HAP-1 (cell line): ENCODE results near the gene IKZF2.

Source experiments
- DNase-seq, 2 experiments: peaks; one replicate each; pipeline ENCODE4 v3.0.0-alpha.2; 2016 to 2020; ENCODE audit warnings: low spot score in 2 of 2
- H3K27me3 ChIP-seq: fragments of 250-450 bp; sonication (Bioruptor Pico); 2 replicates; pipeline ENCODE4 v1.5.1; 2020; ENCODE audit warnings: low read depth, mild to moderate bottlenecking, moderate library complexity
- H3K36me3 ChIP-seq: fragments of 250-450 bp; sonication (Bioruptor Pico); replicated peaks from 2 replicates; pipeline ENCODE4 v1.5.1; 2020; ENCODE audit warnings: mild to moderate bottlenecking
- H3K4me1 ChIP-seq: fragments of 250-450 bp; sonication (Bioruptor Pico); 2 replicates; pipeline ENCODE4 v1.5.1; 2020; ENCODE audit warnings: mild to moderate bottlenecking
- H3K4me3 ChIP-seq: fragments of 250-450 bp; sonication (Bioruptor Pico); 2 replicates; pipeline ENCODE4 v1.5.1; 2020; ENCODE audit warnings: mild to moderate bottlenecking, moderate library complexity
- H3K9me3 ChIP-seq: fragments of 250-450 bp; sonication (Bioruptor Pico); 2 replicates; pipeline ENCODE4 v1.5.1; 2020; ENCODE audit warnings: mild to moderate bottlenecking, moderate library complexity
- in situ Hi-C: fragments of 300-500 bp; cut with MboI; formaldehyde crosslinking; loops from 3 replicates; pipeline ENCODE4 v1.14.3; 2020; ENCODE audit warnings: low sequenced_read_pairs, inconsistent platforms, mixed read lengths

The IKZF2 gene

DNA sequence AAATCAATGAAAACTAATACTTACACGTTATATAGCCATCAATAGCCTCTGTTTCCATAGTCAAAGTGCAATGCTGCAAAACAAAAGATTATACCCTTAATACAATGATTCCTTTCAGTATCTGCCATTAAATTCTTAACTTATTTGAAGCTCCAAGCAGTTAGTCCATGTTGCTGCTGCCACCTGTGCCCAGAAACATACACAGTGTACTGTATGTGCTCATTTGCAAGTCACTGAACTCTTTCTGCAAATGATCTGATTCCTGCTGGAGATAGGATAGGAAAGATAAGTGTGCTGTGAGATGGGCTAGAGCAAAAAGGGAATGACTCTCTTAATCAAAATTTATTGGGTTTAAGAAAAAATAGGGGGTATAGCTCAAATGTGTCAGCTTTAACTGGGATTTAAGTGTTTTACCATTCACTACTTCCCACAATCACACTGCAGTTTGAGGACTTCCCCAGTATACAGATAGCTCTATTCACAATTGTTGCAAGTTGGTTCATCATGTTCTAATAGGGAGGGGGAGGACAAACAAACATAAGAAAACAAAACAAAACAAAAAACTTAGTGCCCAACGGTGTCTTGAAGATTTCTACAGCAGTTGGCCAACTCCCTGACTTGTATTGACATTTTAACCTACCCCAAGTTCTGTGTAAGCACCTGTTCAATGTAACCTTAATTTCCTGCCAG is 2.7 kb downstream of the IKZF2 start:
- Histone ChIP-seq H3K27me3 (peaks cover 59% of the 10 kb centered on the region), H3K9me3 (no peaks in the 10 kb centered on the region), H3K4me1 (peaks cover 6% of the 10 kb centered on the region), H3K36me3 (no peaks in the 10 kb centered on the region), H3K4me3 (no peak overlapping the region)
- in situ Hi-C loops, result no loop called here
- no peak for DNase-seq

DNA sequence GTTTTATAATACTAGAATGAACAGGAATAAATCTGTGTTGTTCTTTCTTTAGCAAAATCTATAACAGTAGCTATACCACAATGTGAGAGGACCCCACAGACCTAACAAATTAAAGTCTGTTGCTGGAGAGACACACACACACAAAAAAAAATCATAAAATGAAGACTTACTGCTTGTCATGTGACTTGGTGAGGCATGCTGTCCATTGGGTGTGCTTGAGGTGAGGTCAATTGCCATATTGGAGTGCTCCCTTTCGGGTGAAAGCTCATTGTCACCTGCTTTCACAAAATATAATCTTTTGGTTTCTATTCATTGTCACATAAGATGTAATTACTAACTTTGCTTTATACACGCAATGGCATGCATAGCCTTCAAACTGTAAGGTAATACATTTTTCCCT is 3.9 kb downstream of the IKZF2 start:
- in situ Hi-C loops, result no loop called here
- H3K4me3 ChIP-seq, result no peak overlapping the region
- H3K9me3 ChIP-seq, result no peaks in the 10 kb centered on the region
- H3K4me1 ChIP-seq, result peaks cover 5% of the 10 kb centered on the region
- no peak for DNase-seq
- peaks cover 49% of the 10 kb centered on the region for H3K27me3 ChIP-seq
- H3K36me3 ChIP-seq, result no peaks in the 10 kb centered on the region

DNA sequence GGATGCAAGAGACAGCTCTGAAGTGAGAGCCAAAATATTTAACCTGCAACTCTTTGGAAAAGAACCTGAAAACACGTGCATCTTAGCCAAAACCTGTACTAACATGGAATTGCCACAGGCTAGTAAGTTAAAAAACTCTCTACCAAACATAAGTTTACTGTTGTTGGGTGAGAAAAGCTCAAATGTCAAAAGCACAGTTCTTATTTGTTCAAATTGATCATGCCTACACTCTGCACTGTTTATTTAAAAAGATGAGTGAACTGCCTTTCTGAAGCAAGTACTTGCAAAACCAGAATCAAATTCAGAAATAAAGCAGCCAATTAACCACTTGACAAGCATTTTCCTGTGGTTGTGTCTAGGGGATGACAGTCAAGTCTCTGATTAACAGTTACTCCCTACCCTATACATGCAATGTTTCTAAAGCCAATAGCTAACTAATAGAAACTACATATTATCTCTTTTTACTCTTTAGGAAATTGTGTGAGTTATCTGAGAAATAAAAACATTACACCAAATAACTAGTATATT is 5.6 kb downstream of the IKZF2 start:
- Histone ChIP-seq H3K4me1 (no peaks in the 10 kb centered on the region), H3K9me3 (no peaks in the 10 kb centered on the region), H3K36me3 (no peaks in the 10 kb centered on the region), H3K4me3 (no peak overlapping the region), H3K27me3 (peaks cover 39% of the 10 kb centered on the region)
- in situ Hi-C loops, result no loop called here
- no peak for DNase-seq

DNA sequence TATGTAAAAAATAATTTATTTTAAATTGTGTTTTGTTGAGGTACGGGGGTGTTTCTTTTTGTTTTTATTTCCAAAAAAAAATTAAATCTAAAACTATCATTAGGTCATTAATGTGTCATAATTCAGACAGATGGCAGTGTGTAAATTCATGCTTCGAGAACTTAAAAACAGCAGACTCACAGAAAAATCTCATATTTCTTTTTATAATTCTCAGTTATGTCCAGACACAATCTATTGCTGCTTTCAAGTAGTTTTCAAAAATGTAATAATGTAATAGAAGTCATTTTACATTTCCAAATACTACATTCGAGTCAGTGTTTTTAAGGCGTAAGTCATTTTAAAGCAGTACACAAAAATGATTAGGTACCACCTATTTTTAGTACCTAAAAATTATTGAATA is 14.3 kb downstream of the IKZF2 start:
- H3K36me3 ChIP-seq, result no peaks in the 10 kb centered on the region
- H3K4me3 ChIP-seq, result no peak overlapping the region
- no peaks in the 10 kb centered on the region for H3K4me1 ChIP-seq
- H3K27me3 ChIP-seq, result peaks cover 11% of the 10 kb centered on the region
- no peaks in the 10 kb centered on the region for H3K9me3 ChIP-seq
- in situ Hi-C loops, result no loop called here
- no peak for DNase-seq

DNA sequence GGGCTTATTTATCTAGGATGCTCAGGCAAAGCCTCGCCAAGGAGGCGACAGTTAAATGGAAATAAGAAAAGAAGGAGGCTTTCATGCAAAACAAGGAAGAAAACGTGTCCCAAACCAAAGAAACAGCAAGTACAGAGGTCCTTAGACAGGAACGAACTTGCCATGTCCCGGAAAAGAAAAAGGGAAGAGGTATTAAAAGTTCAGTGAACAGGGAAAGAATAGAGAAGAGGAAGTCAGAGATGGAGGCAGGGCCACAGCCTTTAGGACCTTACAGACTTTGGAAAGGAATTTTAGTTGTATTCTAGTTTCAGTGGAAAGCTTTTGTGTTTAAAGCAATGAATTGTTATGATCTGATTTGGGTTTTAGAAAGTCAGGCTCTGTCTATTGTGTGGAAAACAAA is 22.1 kb downstream of the IKZF2 start:
- Histone ChIP-seq H3K4me1 (no peaks in the 10 kb centered on the region), H3K36me3 (no peaks in the 10 kb centered on the region), H3K27me3 (peaks cover 7% of the 10 kb centered on the region), H3K9me3 (no peaks in the 10 kb centered on the region), H3K4me3 (no peak overlapping the region)
- in situ Hi-C loops, result no loop called here
- no peak for DNase-seq

- DNase-seq, result no peak
- Histone ChIP-seq H3K9me3 (no peaks in the 10 kb centered on the region), H3K36me3 (no peaks in the 10 kb centered on the region), H3K4me3 (no peak overlapping the region), H3K27me3 (peaks cover 4% of the 10 kb centered on the region; the same call in 1 of the 2 replicates), H3K4me1 (no peaks in the 10 kb centered on the region)
- in situ Hi-C loops, result no loop called here
Measured at GRCh38 chr2:213125646-213126347, 25.6 kb downstream of the IKZF2 start.

DNA sequence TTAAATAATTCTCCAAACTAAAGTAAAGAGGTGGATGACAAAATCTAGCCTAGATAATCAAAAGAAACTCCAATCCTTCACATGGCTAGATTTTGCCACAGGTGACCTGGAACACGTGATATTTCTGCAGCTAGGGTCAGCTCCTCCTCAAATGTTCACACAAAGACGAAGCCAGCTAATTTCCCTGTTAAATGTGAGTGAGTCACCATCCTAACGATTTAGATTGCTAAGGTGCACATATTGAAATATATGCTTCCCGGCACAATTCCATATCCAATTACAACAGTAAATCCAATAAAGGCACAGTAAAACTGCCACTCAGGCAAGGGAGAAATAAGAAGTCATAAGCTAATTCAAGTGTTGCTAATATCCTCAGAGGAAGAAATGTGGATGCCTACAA is 28.7 kb downstream of the IKZF2 start:
- DNase-seq, result no peak
- Histone ChIP-seq H3K4me3 (no peak overlapping the region), H3K27me3 (peaks cover 4% of the 10 kb centered on the region; the same call in 1 of the 2 replicates), H3K36me3 (no peaks in the 10 kb centered on the region), H3K4me1 (no peaks in the 10 kb centered on the region), H3K9me3 (no peaks in the 10 kb centered on the region)
- in situ Hi-C loops, result no loop called here

DNA sequence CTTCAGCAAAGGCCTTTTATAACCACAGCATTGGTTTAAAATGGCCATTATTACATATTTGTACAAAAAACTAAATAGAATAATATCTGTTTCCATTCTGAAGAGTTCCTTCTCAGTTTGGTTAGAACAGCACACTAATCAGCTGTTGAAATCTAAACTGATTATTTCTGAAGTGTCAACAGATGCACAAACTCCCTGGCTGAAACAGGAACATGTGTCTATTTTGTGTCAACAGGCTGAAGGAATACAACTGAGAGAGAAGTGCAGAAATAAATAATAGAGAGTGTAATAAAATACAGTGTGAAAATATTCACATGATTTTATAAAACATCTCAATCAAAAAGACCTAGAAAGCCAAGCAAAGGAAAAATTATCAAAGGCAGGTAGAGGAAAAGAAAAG is 29.7 kb downstream of the IKZF2 start:
- no peaks in the 10 kb centered on the region for H3K4me1 ChIP-seq
- H3K27me3 ChIP-seq, result peaks cover 4% of the 10 kb centered on the region; the same call in 1 of the 2 replicates
- no peaks in the 10 kb centered on the region for H3K36me3 ChIP-seq
- H3K4me3 ChIP-seq, result no peak overlapping the region
- in situ Hi-C loops, result no loop called here
- H3K9me3 ChIP-seq, result no peaks in the 10 kb centered on the region
- DNase-seq, result no peak

DNA sequence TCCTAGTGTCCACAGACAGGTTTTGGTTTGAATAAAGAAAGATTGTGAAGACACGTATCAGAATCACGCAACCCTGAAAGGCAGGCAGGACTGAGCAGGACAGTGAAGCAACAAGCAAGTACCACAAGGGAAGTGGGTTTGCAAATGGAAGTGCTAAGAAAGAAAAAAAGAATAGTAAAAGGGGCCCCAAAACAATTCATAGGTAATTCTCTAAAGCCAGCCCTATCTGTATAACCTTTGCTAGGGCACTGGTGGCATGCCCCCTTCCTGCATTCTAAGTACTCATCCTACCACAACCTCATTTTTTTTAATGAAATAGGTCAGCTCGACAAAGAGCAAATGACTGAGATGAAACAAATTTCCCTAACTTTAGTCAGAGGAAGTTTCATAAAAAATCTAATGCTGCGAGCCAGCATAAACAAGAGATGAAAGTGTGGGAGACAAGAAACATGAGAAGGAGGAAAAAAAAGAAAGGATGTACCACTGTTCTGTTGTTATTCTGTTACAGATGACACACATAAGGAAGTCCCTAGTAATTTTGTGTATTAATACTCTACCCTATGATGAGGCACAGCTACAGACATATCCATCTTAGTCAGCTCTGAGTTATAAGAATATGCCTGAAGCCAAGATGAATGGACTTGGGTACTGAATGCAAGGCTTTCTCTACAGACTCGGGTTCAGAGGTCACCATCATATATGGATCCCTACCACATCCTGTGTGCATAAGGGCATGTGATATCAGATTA is 32.2 kb downstream of the IKZF2 start:
- Histone ChIP-seq H3K4me3 (no peak overlapping the region), H3K4me1 (no peaks in the 10 kb centered on the region)

DNA sequence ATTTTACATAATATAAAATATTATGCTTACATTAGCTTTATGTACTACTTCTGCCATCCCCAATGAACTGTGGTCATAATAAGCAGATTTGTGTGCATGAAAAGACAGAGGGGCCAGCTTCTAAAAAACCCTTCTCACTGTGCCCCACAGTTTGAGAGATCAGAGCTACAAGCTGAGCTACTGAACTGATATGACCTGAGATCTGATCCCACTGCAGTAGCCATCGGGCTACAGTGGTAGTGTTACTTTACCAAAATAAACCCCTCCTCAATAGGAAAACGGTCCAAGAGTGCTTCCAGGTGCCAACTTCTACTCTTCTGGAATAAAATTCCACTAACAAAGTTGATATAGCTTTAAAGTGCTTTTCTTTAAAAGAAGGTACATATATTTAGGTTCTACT is 43.1 kb downstream of the IKZF2 start:
- H3K4me1 ChIP-seq, result no peaks in the 10 kb centered on the region
- in situ Hi-C loops, result no loop called here
- no peaks in the 10 kb centered on the region for H3K9me3 ChIP-seq

More for the DNA sequence above, 32.2 kb downstream of the IKZF2 start:
- Histone ChIP-seq H3K36me3 (no peaks in the 10 kb centered on the region), H3K9me3 (no peaks in the 10 kb centered on the region), H3K27me3 (no peaks in the 10 kb centered on the region)
- no peak for DNase-seq
- in situ Hi-C loops, result no loop called here

DNA sequence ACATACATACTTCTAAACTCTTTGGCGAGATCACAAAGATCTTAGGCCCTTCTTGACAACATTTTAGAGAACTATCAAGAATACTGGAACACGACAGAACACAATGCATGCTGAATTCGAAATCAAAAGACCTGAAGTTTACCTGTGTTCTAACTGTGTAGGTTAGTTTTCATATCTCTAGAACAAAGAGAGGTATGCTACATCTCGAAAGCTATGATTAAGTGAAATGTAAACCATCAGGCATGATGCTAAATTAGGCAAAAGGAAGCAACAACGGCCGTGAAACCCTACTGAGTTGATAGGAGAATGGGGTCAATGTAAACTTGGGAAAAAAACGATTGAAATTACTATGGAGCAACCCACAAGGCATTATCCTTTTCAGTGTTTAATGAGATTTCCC is 43.7 kb downstream of the IKZF2 start:
- no peaks in the 10 kb centered on the region for H3K9me3 ChIP-seq
- no peak overlapping the region for H3K4me3 ChIP-seq
- DNase-seq, result no peak
- peaks cover 3% of the 10 kb centered on the region; the same call in 1 of the 2 replicates for H3K27me3 ChIP-seq
- in situ Hi-C loops, result no loop called here
- H3K36me3 ChIP-seq, result no peaks in the 10 kb centered on the region
- no peaks in the 10 kb centered on the region for H3K4me1 ChIP-seq

More for the DNA sequence above, 43.1 kb downstream of the IKZF2 start:
- no peak for DNase-seq
- H3K27me3 ChIP-seq, result peaks cover 1% of the 10 kb centered on the region; the same call in 1 of the 2 replicates
- no peak overlapping the region for H3K4me3 ChIP-seq
- no peaks in the 10 kb centered on the region for H3K36me3 ChIP-seq

GRCh38 chr2:213105212-213105611 is 46.2 kb downstream of the IKZF2 start:
- Histone ChIP-seq H3K4me1 (no peaks in the 10 kb centered on the region), H3K4me3 (no peak overlapping the region), H3K9me3 (no peaks in the 10 kb centered on the region), H3K27me3 (peaks cover 3% of the 10 kb centered on the region; the same call in 1 of the 2 replicates), H3K36me3 (no peaks in the 10 kb centered on the region)
- no peak for DNase-seq
- in situ Hi-C loops, result no loop called here

DNA sequence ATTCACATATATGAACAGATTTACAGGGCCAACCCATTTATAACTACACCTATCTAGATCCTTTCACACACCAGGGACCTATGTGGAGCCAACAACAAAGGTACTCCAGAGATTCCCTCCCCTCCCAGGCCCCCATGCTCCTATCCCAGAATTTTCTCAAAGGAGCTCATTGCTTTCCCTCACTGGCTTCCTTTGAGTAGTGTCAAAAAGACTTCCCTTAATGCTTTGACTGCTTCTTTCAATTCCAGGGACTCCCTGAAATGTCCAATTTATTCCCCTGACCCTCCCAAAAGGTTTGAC is 46.6 kb downstream of the IKZF2 start:
- DNase-seq, result no peak
- H3K4me3 ChIP-seq, result no peak overlapping the region
- H3K4me1 ChIP-seq, result no peaks in the 10 kb centered on the region
- peaks cover 3% of the 10 kb centered on the region; the same call in 1 of the 2 replicates for H3K27me3 ChIP-seq
- in situ Hi-C loops, result no loop called here
- no peaks in the 10 kb centered on the region for H3K9me3 ChIP-seq
- H3K36me3 ChIP-seq, result no peaks in the 10 kb centered on the region
